Caco-2 (cell line): ENCODE results near the gene PCDHGA6. TPM values are rescaled to one million over a fixed set of nuclear protein-coding genes. Genes with fewer than 3 reads are reported as not detected.
A peak's percentile ranks its signal among the peaks of the same experiment; 100 is the strongest.
"Not testable (repeated sequence)": the region's sequence is repeated elsewhere in the genome, so short reads cannot be mapped to it uniquely, and the experiment has no call there.

ENCODE experiments used
- BruUV-seq: library from RNA; stranded (reverse); fragments of 400-500 nt; replicated peaks from 2 replicates; lab custom pipeline; 2021; lab: Mats Ljungman, UMichigan
- CTCF ChIA-PET: fragments of 300-600 bp; sonication (Branson Sonifier 250); formaldehyde crosslinking; loops from one replicate; lab custom pipeline; 2022; ENCODE audit warnings: antibody characterized with exemption; lab: Charles Lee
- POLR2A ChIA-PET: fragments of 300-600 bp; sonication (Branson Sonifier 250); formaldehyde crosslinking; loops from one replicate; lab custom pipeline; 2022; ENCODE audit warnings: antibody characterized with exemption; lab: Charles Lee
- DNase-seq, 2 experiments: peaks; one replicate each; pipeline versions ENCODE4 v3.0.0 to v3.0.0-alpha.2; 2020 to 2022
- H3K27me3 ChIP-seq: replicated peaks from 2 replicates; pipeline ENCODE4 v1.6.0; 2011; ENCODE audit warnings: low read length; ENCODE audit not compliant: control insufficient read depth, insufficient read depth
- H3K36me3 ChIP-seq: 2 replicates; pipeline ENCODE4 v1.5.1; 2011; ENCODE audit warnings: low read length; ENCODE audit not compliant: control insufficient read depth, insufficient read depth
- H3K4me1 ChIP-seq: fragments of 250-450 bp; sonication (Bioruptor Pico); 2 replicates; pipeline ENCODE4 v1.5.1; 2020; ENCODE audit warnings: mild to moderate bottlenecking
- H3K4me3 ChIP-seq: 2 replicates; pipeline ENCODE4 v1.5.1; 2011; ENCODE audit warnings: low read depth, mild to moderate bottlenecking, control low read depth, low read length
- H3K9me3 ChIP-seq: fragments of 250-450 bp; sonication (Bioruptor Pico); 2 replicates; pipeline ENCODE4 v1.5.1; 2020; ENCODE audit warnings: mild to moderate bottlenecking, moderate library complexity
- H3K27ac Mint-ChIP-seq: one replicate; pipeline ENCODE4 v1.8.0; 2022; ENCODE audit warnings: mixed read lengths; ENCODE audit not compliant: unreplicated experiment
- H3K27me3 Mint-ChIP-seq: one replicate; pipeline ENCODE4 v1.8.0; 2022; ENCODE audit warnings: mixed read lengths; ENCODE audit not compliant: insufficient read depth, unreplicated experiment
- H3K36me3 Mint-ChIP-seq: one replicate; pipeline ENCODE4 v1.8.0; 2022; ENCODE audit warnings: mild to moderate bottlenecking, mixed read lengths; ENCODE audit not compliant: insufficient read depth, unreplicated experiment
- H3K4me1 Mint-ChIP-seq: one replicate; pipeline ENCODE4 v1.8.0; 2022; ENCODE audit warnings: low read depth, mixed read lengths; ENCODE audit not compliant: unreplicated experiment
- H3K4me3 Mint-ChIP-seq: one replicate; pipeline ENCODE4 v1.8.0; 2022; ENCODE audit warnings: mild to moderate bottlenecking, moderate library complexity, mixed read lengths; ENCODE audit not compliant: unreplicated experiment
- H3K9me3 Mint-ChIP-seq: one replicate; pipeline ENCODE4 v1.8.0; 2022; ENCODE audit warnings: mixed read lengths; ENCODE audit not compliant: unreplicated experiment
- intact Hi-C: fragments of 100-400 bp; cut with micrococcal nuclease; formaldehyde crosslinking; loops from one replicate; pipeline ENCODE4 v1.10.0; 2022; ENCODE audit not compliant: unreplicated experiment
- total RNA-seq: library from RNA; stranded (reverse); gene quantifications from 2 replicates; pipeline ENCODE4 v1.2.3, GENCODE V29; 2022
- TF ChIP-seq, protein P1 (sequence below), 2 experiments: fragments of 200-600 bp in 1 of 2; IDR thresholded peaks; 1 replicate in 1 of 2; 2 replicates in 1 of 2; pipeline versions ENCODE4 v1.5.1 to v1.8.0; 2011 to 2022; ENCODE audit warnings: antibody characterized with exemption in 1 of 2, control low read depth in 1 of 2, inconsistent platforms in 1 of 2, low read depth in 1 of 2, low read length in 1 of 2, mild to moderate bottlenecking in 1 of 2, moderate library complexity in 1 of 2; ENCODE audit not compliant: insufficient read depth in 1 of 2, severe bottlenecking in 1 of 2, unreplicated experiment in 1 of 2

Gene PCDHGA6
- total RNA-seq, 1 experiment from 2014 or later = 0.79 TPM

DNA sequence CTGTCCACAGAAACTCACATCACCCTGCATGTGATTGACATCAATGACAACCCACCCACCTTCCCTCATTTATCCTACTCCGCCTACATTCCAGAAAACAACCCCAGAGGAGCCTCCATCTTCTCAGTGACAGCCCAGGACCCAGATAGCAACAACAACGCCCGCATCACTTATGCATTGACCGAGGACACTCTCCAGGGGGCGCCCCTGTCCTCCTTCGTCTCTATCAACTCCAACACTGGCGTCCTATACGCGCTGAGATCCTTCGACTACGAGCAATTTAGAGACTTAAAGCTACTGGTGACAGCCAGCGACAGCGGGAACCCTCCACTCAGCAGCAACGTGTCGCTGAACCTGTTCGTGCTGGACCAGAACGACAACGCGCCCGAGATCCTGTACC, 28.4 kb upstream of the PCDHGA6 start:
- no peak overlapping the region for H3K4me3 Mint-ChIP-seq
- intact Hi-C loops = no loop called here
- CTCF ChIA-PET = no interaction called here

GRCh38 chr5:141346017-141346416, 27.7 kb upstream of the PCDHGA6 start:
- CTCF ChIA-PET, H3K27me3 Mint-ChIP-seq, intact Hi-C loops, H3K4me3 Mint-ChIP-seq, H3K4me1 ChIP-seq, H3K27me3 ChIP-seq, H3K9me3 Mint-ChIP-seq, H3K4me1 Mint-ChIP-seq, H3K36me3 ChIP-seq, H3K9me3 ChIP-seq, H3K27ac Mint-ChIP-seq, DNase-seq, POLR2A ChIA-PET, BruUV-seq, H3K4me3 ChIP-seq, H3K36me3 Mint-ChIP-seq: not testable (repeated sequence)

More for the DNA sequence above, 28.4 kb upstream of the PCDHGA6 start:
- Mint-ChIP-seq H3K27me3 (no peaks in the 10 kb centered on the region), H3K9me3 (peaks cover 9% of the 10 kb centered on the region), H3K27ac (no peak overlapping the region), H3K36me3 (peaks cover 4% of the 10 kb centered on the region), H3K4me1 (no peaks in the 10 kb centered on the region)
- H3K27me3 ChIP-seq = no peaks in the 10 kb centered on the region
- H3K4me3 ChIP-seq = no peak overlapping the region
- H3K9me3 ChIP-seq = no peaks in the 10 kb centered on the region; the same call in 1 of the 2 replicates
- no peaks in the 10 kb centered on the region for H3K36me3 ChIP-seq
- no peak for DNase-seq
- BruUV-seq = no TSS peak
- H3K4me1 ChIP-seq = no peaks in the 10 kb centered on the region
- POLR2A ChIA-PET = no interaction called here
- TF ChIP-seq, protein P1, sequence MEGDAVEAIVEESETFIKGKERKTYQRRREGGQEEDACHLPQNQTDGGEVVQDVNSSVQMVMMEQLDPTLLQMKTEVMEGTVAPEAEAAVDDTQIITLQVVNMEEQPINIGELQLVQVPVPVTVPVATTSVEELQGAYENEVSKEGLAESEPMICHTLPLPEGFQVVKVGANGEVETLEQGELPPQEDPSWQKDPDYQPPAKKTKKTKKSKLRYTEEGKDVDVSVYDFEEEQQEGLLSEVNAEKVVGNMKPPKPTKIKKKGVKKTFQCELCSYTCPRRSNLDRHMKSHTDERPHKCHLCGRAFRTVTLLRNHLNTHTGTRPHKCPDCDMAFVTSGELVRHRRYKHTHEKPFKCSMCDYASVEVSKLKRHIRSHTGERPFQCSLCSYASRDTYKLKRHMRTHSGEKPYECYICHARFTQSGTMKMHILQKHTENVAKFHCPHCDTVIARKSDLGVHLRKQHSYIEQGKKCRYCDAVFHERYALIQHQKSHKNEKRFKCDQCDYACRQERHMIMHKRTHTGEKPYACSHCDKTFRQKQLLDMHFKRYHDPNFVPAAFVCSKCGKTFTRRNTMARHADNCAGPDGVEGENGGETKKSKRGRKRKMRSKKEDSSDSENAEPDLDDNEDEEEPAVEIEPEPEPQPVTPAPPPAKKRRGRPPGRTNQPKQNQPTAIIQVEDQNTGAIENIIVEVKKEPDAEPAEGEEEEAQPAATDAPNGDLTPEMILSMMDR (IDR thresholded peaks at IDR 0.05; ENCODE audit: insufficient read depth in 1 of 2, low read depth in 1 of 2, low read length in 1 of 2, severe bottlenecking in 1 of 2, unreplicated experiment in 1 of 2) = no peak

- ChIA-PET CTCF (interaction anchor here (0.6 to 1.3 kb wide), 2 partner anchors 11 to 47 kb away, joined by 3 to 4 read pairs; partner anchors contain the start of gene PCDHGB5), POLR2A (no interaction called here)
- intact Hi-C loops = no loop called here
- Histone ChIP-seq H3K27me3 (no peaks in the 10 kb centered on the region), H3K9me3 (no peaks in the 10 kb centered on the region; the same call in 1 of the 2 replicates), H3K4me1 (no peaks in the 10 kb centered on the region), H3K4me3 (no peak within 1 kb of the TSS), H3K36me3 (no peaks in the 10 kb centered on the region)
- Mint-ChIP-seq H3K9me3 (peaks cover 10% of the 10 kb centered on the region), H3K27ac (no peak within 1 kb of the TSS), H3K27me3 (no peaks in the 10 kb centered on the region), H3K4me3 (peak within 1 kb of the TSS; percentile 64), H3K36me3 (peaks cover 5% of the 10 kb centered on the region), H3K4me1 (no peaks in the 10 kb centered on the region)
- BruUV-seq = no TSS peak
- DNase-seq = peak in 1 of 2 experiments; percentile 49
- TF ChIP-seq, protein P1 (IDR thresholded peaks at IDR 0.05; ENCODE audit: insufficient read depth in 1 of 2, low read depth in 1 of 2, low read length in 1 of 2, severe bottlenecking in 1 of 2, unreplicated experiment in 1 of 2) = peak; percentile 33 to 47
These were observed 23.6 kb upstream of the PCDHGA6 start, which contains the start of gene PCDHGB1 for GRCh38 chr5:141349917-141350619. Gene PCDHGB1, plus strand, starts transcription at chr5:141350099. Its CDS starts 162 bp downstream, at chr5:141350261.
